Liver (tissue), 3 donors: Measurements from ENCODE around the gene GANC.
"Not testable (repeated sequence)": the region's sequence is repeated elsewhere in the genome, so short reads cannot be mapped to it uniquely, and the experiment has no call there.

Experiments used
- CTCF ChIP-seq: fragments of 150-350 bp; IDR thresholded peaks from 2 replicates; pipeline ENCODE4 v1.5.1; 2017; ENCODE audit warnings: improper control_type of control experiment, low read depth, low read length; ENCODE audit not compliant: missing input control
- EGR1 ChIP-seq, 2 donors: IDR thresholded peaks; 2 replicates each; pipeline ENCODE4 v1.6.1; 2016 to 2018; ENCODE audit warnings: antibody characterized with exemption in 2 of 2, low read depth in 2 of 2
- GABPA ChIP-seq, 2 donors: IDR thresholded peaks in 1 of 2; conservative IDR thresholded peaks in 1 of 2; 2 replicates each; pipeline ENCODE4 v1.6.1; 2016; ENCODE audit warnings: antibody characterized with exemption in 2 of 2, mild to moderate bottlenecking in 1 of 2, moderate library complexity in 1 of 2
- HNF4G ChIP-seq: IDR thresholded peaks from 2 replicates; pipeline ENCODE4 v1.6.1; 2016; ENCODE audit warnings: antibody characterized with exemption
- JUND ChIP-seq, 2 donors: IDR thresholded peaks; 2 replicates each; pipeline ENCODE4 v1.6.1; 2016; ENCODE audit warnings: antibody characterized with exemption in 2 of 2
- REST ChIP-seq: IDR thresholded peaks from 2 replicates; pipeline ENCODE4 v1.6.1; 2016; ENCODE audit warnings: antibody characterized with exemption, mild to moderate bottlenecking
- RXRA ChIP-seq, 2 donors: IDR thresholded peaks; 2 replicates each; pipeline ENCODE4 v1.6.1; 2017 to 2018; ENCODE audit warnings: antibody characterized with exemption in 2 of 2, mild to moderate bottlenecking in 1 of 2
- SP1 ChIP-seq: IDR thresholded peaks from 2 replicates; pipeline ENCODE4 v1.6.1; 2018; ENCODE audit warnings: antibody characterized with exemption, mild to moderate bottlenecking
- ZBTB33 ChIP-seq: IDR thresholded peaks from 2 replicates; pipeline ENCODE4 v1.6.1; 2016; ENCODE audit warnings: antibody characterized with exemption
- TF ChIP-seq, protein P1 (sequence below): IDR thresholded peaks from 2 replicates; pipeline ENCODE4 v1.6.1; 2016; ENCODE audit warnings: antibody characterized with exemption
- donor health status: healthy.
- donor health status: healthy.

DNA sequence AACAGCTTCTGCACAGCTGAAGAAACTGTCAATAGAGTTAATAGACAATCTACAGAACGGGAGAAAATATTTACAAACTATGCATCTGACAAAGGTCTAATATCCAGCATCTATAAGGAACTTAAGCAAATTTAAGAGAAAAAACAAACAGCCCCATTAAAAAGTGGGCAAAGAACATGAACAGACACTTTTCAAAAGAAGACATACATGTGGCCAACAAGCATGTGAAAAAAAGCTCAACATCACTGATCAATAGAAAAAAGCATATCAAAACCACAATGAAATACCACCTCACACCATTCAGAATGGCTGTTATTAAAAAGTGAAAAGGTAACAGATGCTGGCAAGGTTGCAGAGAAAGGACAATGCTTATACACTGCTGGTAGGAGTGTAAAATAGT lies 63.6 kb downstream of the GANC start:
- TF ChIP-seq, protein P1, sequence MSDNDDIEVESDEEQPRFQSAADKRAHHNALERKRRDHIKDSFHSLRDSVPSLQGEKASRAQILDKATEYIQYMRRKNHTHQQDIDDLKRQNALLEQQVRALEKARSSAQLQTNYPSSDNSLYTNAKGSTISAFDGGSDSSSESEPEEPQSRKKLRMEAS = not testable (repeated sequence)
- not testable (repeated sequence) for TF ChIP-seq GABPA (IDR thresholded peaks at IDR 0.05 in 1 of 2, conservative IDR thresholded peaks at IDR 0.05 in 1 of 2); CTCF; HNF4G; ZBTB33; EGR1 (IDR thresholded peaks at IDR 0.05; ENCODE audit: low read depth in 2 of 2); JUND (IDR thresholded peaks at IDR 0.05); REST; RXRA (IDR thresholded peaks at IDR 0.05); SP1
